Cardiac septum (tissue), 1 donor: ENCODE results near the gene CD79A. TPM values are rescaled to one million over a fixed set of nuclear protein-coding genes. Genes with fewer than 3 reads are reported as not detected.
A peak's percentile ranks its signal among the peaks of the same experiment; 100 is the strongest.

Experiments used
- DNase-seq: peaks from one replicate; pipeline ENCODE4 v3.0.0-alpha.2; 2020; ENCODE audit warnings: low spot score
- intact Hi-C: fragments of 100-400 bp; cut with DNase I; formaldehyde crosslinking; loops from one replicate; pipeline ENCODE4 v1.14.0; 2022
- long read RNA-seq: library from polyadenylated mRNA; unstranded; transcript quantifications from one replicate; pipeline ENCODE4 v2.0.0, GENCODE V29; 2021
- total RNA-seq: library from RNA; stranded (reverse); fragmentation: NEBNext Ultra II Directional; extraction: Animal tissue kit (Norgen Biotek cat#: 25700); gene quantifications from one replicate; pipeline ENCODE4 v1.2.1, GENCODE V29; 2021
- donor health status: DM: no; HTN: no; CAD: no.

Gene CD79A
- not detected for total RNA-seq
- long read RNA-seq = 0 reads

DNA sequence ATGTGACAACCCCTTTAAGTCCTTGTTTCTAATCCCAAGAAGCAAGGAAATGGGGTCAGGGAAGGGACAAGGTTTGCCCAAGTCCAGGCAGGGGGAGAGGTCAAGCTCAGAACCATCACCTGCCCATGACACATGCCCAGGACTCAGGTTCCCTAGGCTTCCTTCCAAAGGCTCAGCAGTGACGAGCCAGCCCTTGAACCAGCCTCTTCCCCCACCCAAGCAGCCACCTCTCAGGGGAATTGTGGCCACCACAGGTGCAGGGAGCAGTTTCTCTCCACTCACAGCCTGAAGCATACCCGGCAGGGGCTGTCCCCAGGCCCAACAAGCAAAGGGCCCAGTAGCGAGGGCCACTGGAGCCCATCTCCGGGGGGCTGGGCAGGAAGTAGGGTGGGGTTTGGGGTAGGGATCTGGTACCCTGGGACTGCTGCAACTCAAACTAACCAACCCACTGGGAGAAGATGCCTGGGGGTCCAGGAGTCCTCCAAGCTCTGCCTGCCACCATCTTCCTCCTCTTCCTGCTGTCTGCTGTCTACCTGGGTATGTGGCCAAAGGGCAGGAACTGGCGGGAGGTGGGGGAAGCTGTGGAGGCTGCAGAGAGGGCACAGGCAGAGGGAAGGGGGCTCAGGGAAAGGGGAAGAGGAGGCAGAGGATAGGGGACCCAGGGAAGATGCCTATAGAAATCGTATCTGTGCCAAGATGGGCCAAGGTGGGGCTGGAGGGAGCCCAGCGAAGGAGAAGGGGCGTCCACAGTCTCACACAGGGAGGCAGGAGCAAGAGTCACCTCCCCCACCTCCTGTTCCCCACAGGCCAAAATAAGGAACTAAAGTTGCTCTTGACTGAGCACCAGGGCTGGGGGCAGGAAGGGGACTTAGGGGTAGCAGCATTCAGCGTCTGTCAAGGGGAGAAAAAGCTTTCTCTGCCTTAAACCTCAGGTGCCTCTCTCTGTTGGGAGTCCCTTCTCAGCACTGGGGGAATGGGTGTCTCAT, at the start of gene CD79A:
Gene CD79A, plus strand, starts transcription at position 433 of the 986 bp plus-strand sequence. Its CDS starts 26 bp downstream, at position 459.
- no peak for DNase-seq
- intact Hi-C loops = no loop called here

- intact Hi-C loops = no loop called here
- DNase-seq = no peak
Observed at GRCh38 chr19:41837981-41838708, 38.9 kb upstream of the CD79A start.

DNA sequence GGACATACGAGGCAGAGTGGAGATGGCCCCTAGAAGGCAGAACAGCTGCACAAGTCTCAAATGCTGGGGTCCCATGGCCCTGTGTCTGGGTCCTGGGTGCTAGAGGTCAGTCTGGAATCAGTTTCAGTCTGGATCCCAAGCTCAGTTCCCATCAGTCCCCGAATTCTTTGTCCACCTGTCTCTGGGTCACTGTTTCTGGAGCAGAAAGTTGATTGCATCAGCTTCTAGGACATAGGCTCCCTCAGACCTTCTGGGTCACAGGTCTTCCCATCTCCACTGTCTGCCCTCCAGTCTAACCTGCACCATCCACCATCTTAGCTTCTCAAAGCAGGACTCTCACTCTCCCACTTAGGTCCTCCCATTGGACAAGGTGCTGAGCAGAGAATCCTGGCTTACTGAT, 37.9 kb upstream of the CD79A start:
- no peak for DNase-seq

GRCh38 chr19:41843371-41843770, 33.7 kb upstream of the CD79A start:
- DNase-seq = no peak
- intact Hi-C loops = no loop called here

More for the DNA sequence above, 37.9 kb upstream of the CD79A start:
- intact Hi-C loops = no loop called here

DNA sequence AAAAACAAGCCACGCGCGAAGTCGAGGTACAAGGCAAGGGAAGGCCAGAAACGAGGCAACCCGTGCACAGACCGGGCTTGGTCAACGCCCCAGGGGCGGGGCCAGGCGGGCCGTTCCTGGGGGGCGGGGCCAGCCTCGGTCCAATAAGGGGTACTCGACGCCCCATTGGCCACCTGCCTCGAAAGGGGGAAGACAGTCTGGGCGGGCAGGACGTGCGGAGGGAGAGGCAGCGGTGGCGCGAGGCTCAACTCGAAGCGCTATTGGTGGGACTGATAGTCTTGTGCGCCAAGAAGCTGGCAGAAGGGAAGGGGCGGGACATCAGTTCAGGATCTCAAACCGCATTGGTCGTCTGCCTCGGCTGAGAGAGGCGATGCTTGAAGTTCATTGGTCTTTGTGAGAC, 32.5 kb upstream of the CD79A start, which contains the start of gene LYPD4:
Gene LYPD4, minus strand, starts transcription at position 83 of the 400 bp plus-strand sequence. CDS start 5,398 bp downstream, outside the sequence.
- DNase-seq = no peak

GRCh38 chr19:41845001-41845050, 32.3 kb upstream of the CD79A start, which contains the start of gene DMRTC2:
DMRTC2 (plus strand) TSS chr19:41845042; CDS start chr19:41847429, 2,387 bp downstream.
- DNase-seq = no peak
- intact Hi-C loops = no loop called here

More for the DNA sequence above, 32.5 kb upstream of the CD79A start, which contains the start of gene LYPD4:
- intact Hi-C loops = no loop called here

- intact Hi-C loops = no loop called here
- no peak for DNase-seq
Observed at GRCh38 chr19:41845051-41845590, 32.0 kb upstream of the CD79A start.

DNA sequence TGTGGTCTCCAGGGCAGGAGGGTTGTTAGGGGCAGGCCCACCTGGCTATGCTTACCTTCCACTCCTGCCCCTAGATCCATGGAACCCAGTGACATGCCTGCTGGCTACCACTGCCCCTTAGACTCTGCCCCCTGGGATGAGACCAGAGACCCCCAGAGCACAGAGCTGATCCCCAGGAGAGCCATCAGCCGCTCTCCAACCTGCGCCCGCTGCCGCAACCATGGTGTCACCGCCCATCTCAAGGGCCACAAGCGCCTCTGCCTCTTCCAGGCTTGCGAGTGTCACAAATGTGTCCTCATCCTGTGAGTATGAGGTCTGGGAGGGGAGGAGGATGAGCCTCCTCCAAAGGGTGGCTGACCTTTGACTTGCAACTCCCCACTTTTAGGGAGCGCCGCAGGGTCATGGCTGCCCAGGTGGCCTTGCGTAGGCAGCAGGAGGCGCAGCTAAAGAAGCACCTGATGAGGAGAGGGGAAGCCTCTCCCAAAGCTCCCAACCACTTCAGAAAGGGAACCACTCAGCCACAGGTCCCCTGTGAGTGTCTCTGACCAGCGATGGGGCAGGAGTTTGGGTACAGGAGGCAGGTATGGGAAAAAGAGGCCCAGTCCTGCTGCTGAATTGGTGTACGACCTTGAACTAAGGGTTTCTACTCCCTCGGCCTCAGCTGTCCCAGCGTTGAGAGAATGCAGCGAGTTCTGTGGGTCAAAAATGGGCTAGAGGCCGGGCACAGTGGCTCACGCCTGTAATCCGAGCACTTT, 29.6 kb upstream of the CD79A start:
- DNase-seq = peak; percentile 27
- intact Hi-C loops = no loop called here

GRCh38 chr19:41848666-41849065, 28.4 kb upstream of the CD79A start:
- intact Hi-C loops = no loop called here
- DNase-seq = peak; percentile 47

DNA sequence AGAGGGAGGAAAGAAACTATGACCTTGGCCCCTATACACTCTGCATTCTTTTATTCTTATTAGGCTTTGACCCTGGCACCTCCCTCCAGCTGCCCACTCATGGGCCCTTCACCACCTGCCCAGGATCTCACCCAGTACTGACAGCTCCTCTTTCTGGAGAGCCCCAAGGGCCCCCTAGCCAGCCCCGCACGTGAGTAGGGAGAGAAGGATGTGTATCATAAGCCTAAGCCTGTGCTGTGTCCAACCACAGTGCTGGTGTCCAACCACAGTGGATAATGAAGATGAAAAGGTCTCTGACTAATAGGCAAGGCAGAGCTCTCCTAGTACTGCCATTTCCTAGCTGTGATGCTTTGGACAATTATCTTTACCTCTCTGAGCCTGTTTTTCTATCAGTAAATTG, 28.0 kb upstream of the CD79A start:
- intact Hi-C loops = no loop called here
- peak; percentile 41 for DNase-seq

DNA sequence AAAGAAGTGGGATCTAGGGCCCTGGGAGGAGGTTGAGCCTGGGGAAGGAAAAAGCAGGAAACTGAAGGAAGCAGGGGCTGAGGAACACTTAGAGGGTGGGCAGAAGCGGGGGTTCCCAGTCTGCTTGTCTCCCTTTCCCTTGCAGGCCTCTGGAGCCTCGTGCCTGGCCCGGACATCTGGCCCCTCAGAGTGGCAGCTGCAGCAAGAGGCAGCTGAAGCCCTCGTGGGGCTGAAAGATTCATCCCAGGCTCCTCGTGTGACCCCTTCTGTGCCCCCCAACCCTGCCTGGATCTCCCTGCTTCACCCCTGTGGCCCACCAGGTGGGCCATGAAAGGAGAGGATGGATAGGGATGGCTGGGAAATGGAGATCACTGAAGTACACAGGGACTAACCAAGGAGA, 26.7 kb upstream of the CD79A start:
- DNase-seq = peak; percentile 49
- intact Hi-C loops = no loop called here

- intact Hi-C loops = no loop called here
- peak; percentile 61 for DNase-seq
Observed at GRCh38 chr19:41851456-41851855, 25.6 kb upstream of the CD79A start.

DNA sequence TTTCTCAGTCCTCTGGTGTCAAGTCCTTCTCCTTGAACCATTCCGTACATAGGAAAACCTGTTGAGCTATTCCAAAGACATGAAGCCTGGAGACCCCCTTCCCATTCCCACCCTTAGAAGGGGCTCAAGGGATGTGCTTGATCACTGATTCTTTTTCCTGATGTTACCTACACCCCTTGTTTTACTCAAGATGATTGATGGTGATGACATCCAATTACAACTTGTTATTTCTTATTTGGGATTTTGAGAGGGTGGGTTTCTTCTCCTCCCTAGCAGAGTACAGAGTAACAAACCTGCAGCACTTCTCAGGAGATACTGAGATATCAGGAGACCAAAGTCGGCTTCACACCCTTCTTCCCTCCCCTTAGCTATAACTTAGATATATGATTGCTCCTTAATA, 23.7 kb upstream of the CD79A start:
- DNase-seq = no peak
- intact Hi-C loops = no loop called here

- intact Hi-C loops = no loop called here
Observed at GRCh38 chr19:41853768-41854167, 23.3 kb upstream of the CD79A start.

GRCh38 chr19:41859213-41859617, 17.9 kb upstream of the CD79A start:
- no peak for DNase-seq
- intact Hi-C loops = loop anchor here (5.0 kb wide), 1 partner anchor 98 kb away; the partner anchor contains the start of gene RABAC1

More at GRCh38 chr19:41853768-41854167, 23.3 kb upstream of the CD79A start:
- DNase-seq = no peak

- DNase-seq = peak; percentile 99
- intact Hi-C loops = loop anchor here (2.0 to 5.0 kb wide), 2 partner anchors 25 to 97 kb away; partner anchors contain the start of gene RABAC1
Observed at GRCh38 chr19:41859618-41860418, 17.3 kb upstream of the CD79A start, which contains the start of gene RPS19. RPS19 (plus strand) TSS chr19:41860255; CDS start chr19:41860775, 520 bp downstream.

DNA sequence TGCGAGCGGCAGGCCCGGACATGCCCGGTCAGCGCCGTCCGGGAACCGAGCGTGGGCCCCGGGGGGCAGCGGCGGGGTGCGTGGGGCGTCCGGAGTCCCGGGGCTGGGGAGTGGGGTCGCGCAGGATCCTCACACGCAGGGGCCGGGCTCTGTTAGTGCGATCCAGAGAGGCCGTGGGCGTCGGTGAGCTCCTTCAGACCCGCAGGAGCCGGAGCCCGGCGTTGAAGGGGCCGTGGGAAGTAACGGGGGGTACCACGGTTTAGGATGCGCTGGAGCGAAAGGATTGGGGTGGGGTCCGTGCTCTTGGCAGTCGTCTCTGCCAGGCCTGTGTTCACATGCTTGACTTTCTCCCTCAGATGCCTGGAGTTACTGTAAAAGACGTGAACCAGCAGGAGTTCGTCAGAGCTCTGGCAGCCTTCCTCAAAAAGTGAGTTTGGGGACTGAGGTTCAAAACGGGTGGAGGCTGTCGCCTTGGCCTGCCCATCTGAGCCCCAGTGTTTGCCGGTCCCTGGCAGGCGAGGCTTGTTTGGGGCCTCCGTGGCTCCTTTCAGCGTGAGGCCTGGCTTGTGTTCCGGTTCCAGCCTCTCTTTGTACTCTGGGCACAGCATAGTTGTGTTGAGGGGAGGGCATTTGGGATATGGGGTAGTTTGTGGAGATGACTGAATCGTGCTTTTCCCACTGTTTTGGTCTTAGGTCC, 16.5 kb upstream of the CD79A start:
- intact Hi-C loops = loop anchor here (2.0 kb wide), 1 partner anchor 24 kb away; no protein-coding TSS in a partner anchor
- DNase-seq = no peak
